GM23338 (cell line): Measurements from ENCODE around the gene ZNF488. TPM values are rescaled to one million over a fixed set of nuclear protein-coding genes. Genes with fewer than 3 reads are reported as not detected.

ENCODE experiments used
- ATAC-seq: fragments of 200-7000 bp; cut with Tn5 transposase; 3 replicates; pipeline ENCODE4 v1.9.1; 2020
- DNase-seq: peaks from one replicate; pipeline ENCODE4 v3.0.0-alpha.2; 2015; ENCODE audit warnings: low spot score
- H2AFZ ChIP-seq: fragments of 200-600 bp; sonication (generic); 2 replicates; pipeline ENCODE4 v1.8.0; 2016; ENCODE audit warnings: antibody characterized with exemption, mild to moderate bottlenecking, moderate library complexity
- H3F3A ChIP-seq: fragments of 200-600 bp; sonication (generic); replicated peaks from 2 replicates; pipeline ENCODE4 v1.8.0; 2017; ENCODE audit warnings: antibody characterized with exemption, mixed run types, low read depth
- H3K27ac ChIP-seq: fragments of 200-600 bp; sonication (generic); 2 replicates; pipeline ENCODE4 v1.6.1; 2016; ENCODE audit warnings: low read depth
- H3K27me3 ChIP-seq: fragments of 200-600 bp; sonication (generic); 2 replicates; pipeline ENCODE4 v1.8.0; 2016; ENCODE audit warnings: mild to moderate bottlenecking, mixed run types, moderate library complexity; ENCODE audit not compliant: insufficient read depth
- H3K36me3 ChIP-seq: fragments of 200-600 bp; sonication (generic); 2 replicates; pipeline ENCODE4 v1.8.0; 2016; ENCODE audit warnings: mild to moderate bottlenecking; ENCODE audit not compliant: insufficient read depth
- H3K4me1 ChIP-seq: fragments of 200-600 bp; sonication (generic); 2 replicates; pipeline ENCODE4 v1.8.0; 2016; ENCODE audit warnings: mild to moderate bottlenecking, moderate library complexity; ENCODE audit not compliant: insufficient read depth
- H3K4me2 ChIP-seq: fragments of 200-600 bp; sonication (generic); 2 replicates; pipeline ENCODE4 v1.7.1; 2017; ENCODE audit warnings: mixed run types
- H3K4me3 ChIP-seq: fragments of 200-600 bp; sonication (generic); 2 replicates; pipeline ENCODE4 v1.6.1; 2016; ENCODE audit warnings: mixed run types
- H3K79me2 ChIP-seq: fragments of 200-600 bp; sonication (generic); replicated peaks from 2 replicates; pipeline ENCODE4 v1.8.0; 2017; ENCODE audit warnings: mild to moderate bottlenecking; ENCODE audit not compliant: insufficient read depth
- H3K9me2 ChIP-seq: fragments of 200-600 bp; sonication (generic); 2 replicates; pipeline ENCODE4 v1.8.0; 2017; ENCODE audit not compliant: insufficient read depth
- H4K20me1 ChIP-seq: fragments of 200-600 bp; sonication (generic); replicated peaks from 2 replicates; pipeline ENCODE4 v1.8.0; 2017; ENCODE audit warnings: mild to moderate bottlenecking; ENCODE audit not compliant: insufficient read depth
- H3K27ac Mint-ChIP-seq: 2 replicates; pipeline ENCODE4 v1.8.0; 2020; ENCODE audit warnings: inconsistent platforms, mild to moderate bottlenecking, moderate library complexity, mixed read lengths
- H3K27me3 Mint-ChIP-seq: 3 replicates; pipeline ENCODE4 v1.8.0; 2022; ENCODE audit warnings: low read depth, mild to moderate bottlenecking, moderate library complexity, mixed read lengths, inconsistent platforms; ENCODE audit not compliant: insufficient read depth, poor library complexity
- H3K36me3 Mint-ChIP-seq: 3 replicates; pipeline ENCODE4 v1.8.0; 2021; ENCODE audit warnings: low read depth, mild to moderate bottlenecking, inconsistent platforms, moderate library complexity, mixed read lengths
- H3K4me1 Mint-ChIP-seq: 3 replicates; pipeline ENCODE4 v1.8.0; 2020; ENCODE audit warnings: mild to moderate bottlenecking, inconsistent platforms, mixed read lengths
- H3K4me3 Mint-ChIP-seq: 3 replicates; pipeline ENCODE4 v1.8.0; 2021; ENCODE audit warnings: moderate library complexity, mild to moderate bottlenecking, inconsistent platforms, mixed read lengths
- H3K9me3 Mint-ChIP-seq: 3 replicates; pipeline ENCODE4 v1.8.0; 2020; ENCODE audit warnings: moderate library complexity, mild to moderate bottlenecking, inconsistent platforms, mixed read lengths
- CREB1 ChIP-seq: fragments of 250-450 bp; sonication (Bioruptor Pico); IDR thresholded peaks from 2 replicates; pipeline ENCODE4 v1.5.0; 2020; ENCODE audit warnings: low read depth, mild to moderate bottlenecking, moderate library complexity
- CTCF ChIP-seq, 2 experiments: fragments of 200-600 bp in 1 of 2; sonication (generic) in 1 of 2; conservative IDR thresholded peaks; 2 replicates each; pipeline versions ENCODE4 v1.5.1 to v1.6.1; 2016 to 2017; ENCODE audit warnings: antibody characterized with exemption in 2 of 2, low read depth in 2 of 2, mild to moderate bottlenecking in 2 of 2, moderate library complexity in 1 of 2
- EZH2phosphoT487 ChIP-seq: fragments of 200-600 bp; sonication (generic); IDR thresholded peaks from one replicate; pipeline ENCODE4 v1.8.1; 2018; ENCODE audit warnings: antibody characterized with exemption; ENCODE audit not compliant: unreplicated experiment
- JUNB ChIP-seq: IDR thresholded peaks from one replicate; pipeline ENCODE4 v1.6.1; 2016; ENCODE audit warnings: antibody characterized with exemption; ENCODE audit not compliant: unreplicated experiment
- POLR2AphosphoS5 ChIP-seq: IDR thresholded peaks from 2 replicates; pipeline ENCODE4 v1.6.1; 2016; ENCODE audit warnings: antibody characterized with exemption, low read depth
- REST ChIP-seq: IDR thresholded peaks from one replicate; pipeline ENCODE4 v1.6.1; 2018; ENCODE audit warnings: antibody characterized with exemption; ENCODE audit not compliant: unreplicated experiment
- ZNF331 ChIP-seq: fragments of 250-450 bp; sonication (Bioruptor Pico); IDR thresholded peaks from 2 replicates; pipeline ENCODE4 v1.5.0; 2020; ENCODE audit warnings: low read depth, mild to moderate bottlenecking, moderate library complexity
- ZNF462 ChIP-seq: fragments of 250-450 bp; sonication (Bioruptor Pico); IDR thresholded peaks from 2 replicates; pipeline ENCODE4 v1.5.0; 2020; ENCODE audit warnings: mild to moderate bottlenecking, moderate library complexity
- polyA plus RNA-seq: library from polyadenylated mRNA; unstranded; fragments of >200 nt; fragmentation: Nextera tagmentation; extraction: Ambion mirVana; gene quantifications from 2 replicates; pipeline ENCODE4 v1.2.1, GENCODE V29; 2016
- total RNA-seq: library from RNA; depleted of rRNA; stranded (reverse); fragments of >200 nt; shearing (Covaris generic); gene quantifications from 2 replicates; pipeline ENCODE4 v1.2.3, GENCODE V29; 2014

Gene ZNF488
- total and polyA plus RNA-seq, 2 experiments from 2014 or later: 2.5 to 5.2 TPM

GRCh38 chr10:47380341-47381102, 3.6 kb downstream of the ZNF488 start:
- no peaks in the 10 kb centered on the region; the same call in 1 of the 3 replicates for H3K36me3 Mint-ChIP-seq
- H3K4me1 ChIP-seq: peaks cover 29% of the 10 kb centered on the region
- H3K4me1 Mint-ChIP-seq: peaks cover 44% of the 10 kb centered on the region
- no peak overlapping the region for H3K4me3 Mint-ChIP-seq
- no peaks in the 10 kb centered on the region; the same call in 1 of the 2 replicates for H3K9me2 ChIP-seq
- ATAC-seq (no peak), DNase-seq (no peak)
- H3F3A ChIP-seq: 0 out of 2 replicates have a peak, but pooled peaks cover 5% of the 10 kb centered on the region
- H3K9me3 Mint-ChIP-seq: peaks cover 3% of the 10 kb centered on the region; the same call in 2 of the 3 replicates
- no peaks in the 10 kb centered on the region for H3K79me2 ChIP-seq
- no peaks in the 10 kb centered on the region for H3K36me3 ChIP-seq
- H3K4me2 ChIP-seq: no peak overlapping the region
- no peaks in the 10 kb centered on the region for H4K20me1 ChIP-seq
- no peak overlapping the region for H2AFZ ChIP-seq
- peaks cover 6% of the 10 kb centered on the region; the same call in 1 of the 2 replicates for H3K27me3 ChIP-seq
- no peak overlapping the region for H3K4me3 ChIP-seq
- H3K27me3 Mint-ChIP-seq: peaks cover 16% of the 10 kb centered on the region
- H3K27ac ChIP-seq: no peak overlapping the region
- TF ChIP-seq REST: no peak
- no peak for TF ChIP-seq ZNF462
- TF ChIP-seq CREB1: no peak
- no peak for TF ChIP-seq CTCF (conservative IDR thresholded peaks at IDR 0.05; ENCODE audit: low read depth in 2 of 2)
- no peak for TF ChIP-seq ZNF331 (CRISPR knock-in tag)
- TF ChIP-seq JUNB: no peak
- no peak for TF ChIP-seq EZH2phosphoT487
- TF ChIP-seq POLR2AphosphoS5: no peak
- 0 out of 2 replicates have a peak overlapping the region, but pooled peaks have one; percentile 53 for H3K27ac Mint-ChIP-seq
